CD4-positive, alpha-beta T cell treated with Interleukin-17A for 1 hour (primary cell): Measurements from ENCODE around the gene DKK1.
"Not testable (repeated sequence)": the region's sequence is repeated elsewhere in the genome, so short reads cannot be mapped to it uniquely, and the experiment has no call there.

ENCODE experiments used
- DNase-seq: peaks from one replicate; pipeline ENCODE4 v3.0.0-alpha.2; 2020

The DKK1 gene

GRCh38 chr10:52318822-52319464 lies 4.9 kb downstream of the DKK1 start:
- no peak for DNase-seq

- no peak for DNase-seq
Measured at GRCh38 chr10:52319926-52320325, 5.8 kb downstream of the DKK1 start.

GRCh38 chr10:52322323-52322722 lies 8.2 kb downstream of the DKK1 start:
- no peak for DNase-seq

- no peak for DNase-seq
Measured at GRCh38 chr10:52322936-52323335, 8.9 kb downstream of the DKK1 start.

- no peak for DNase-seq
Measured at GRCh38 chr10:52326382-52326781, 12.3 kb downstream of the DKK1 start.

GRCh38 chr10:52331638-52332364 lies 17.7 kb downstream of the DKK1 start:
- DNase-seq: no peak

- DNase-seq: no peak
Measured at GRCh38 chr10:52332815-52333214, 18.7 kb downstream of the DKK1 start.

GRCh38 chr10:52334595-52334994 lies 20.5 kb downstream of the DKK1 start:
- no peak for DNase-seq

- no peak for DNase-seq
Measured at GRCh38 chr10:52335665-52336064, 21.6 kb downstream of the DKK1 start.

- DNase-seq: no peak
Measured at GRCh38 chr10:52337225-52337624, 23.1 kb downstream of the DKK1 start.

GRCh38 chr10:52343439-52343838 lies 29.4 kb downstream of the DKK1 start:
- DNase-seq: no peak

- no peak for DNase-seq
Measured at GRCh38 chr10:52346394-52347326, 32.6 kb downstream of the DKK1 start.

GRCh38 chr10:52347327-52347667 lies 33.2 kb downstream of the DKK1 start:
- no peak for DNase-seq

- DNase-seq: no peak
Measured at GRCh38 chr10:52348037-52348564, 34.0 kb downstream of the DKK1 start.

- no peak for DNase-seq
Measured at GRCh38 chr10:52351914-52352330, 37.8 kb downstream of the DKK1 start.

- DNase-seq: no peak
Measured at GRCh38 chr10:52353205-52353604, 39.1 kb downstream of the DKK1 start.

GRCh38 chr10:52353960-52354394 lies 39.9 kb downstream of the DKK1 start:
- no peak for DNase-seq

- no peak for DNase-seq
Measured at GRCh38 chr10:52357971-52358370, 43.9 kb downstream of the DKK1 start.

GRCh38 chr10:52359441-52359840 lies 45.4 kb downstream of the DKK1 start:
- no peak for DNase-seq

- not testable (repeated sequence) for DNase-seq
Measured at GRCh38 chr10:52365547-52366432, 51.7 kb downstream of the DKK1 start.
